Karpas-422 (cell line): ENCODE data around the gene AXIN1. TPM values are rescaled to one million over a fixed set of nuclear protein-coding genes. Genes with fewer than 3 reads are reported as not detected.
A peak's percentile ranks its signal among the peaks of the same experiment; 100 is the strongest.

Experiments used
- DNase-seq: peaks from one replicate; pipeline ENCODE4 v3.0.0-alpha.2; 2015
- H2AFZ ChIP-seq: fragments of 200-600 bp; sonication (generic); 2 replicates; pipeline ENCODE4 v1.6.1; 2014; ENCODE audit warnings: antibody characterized with exemption, low read length, mixed read lengths
- H3K27ac ChIP-seq: fragments of 200-600 bp; sonication (generic); 2 replicates; pipeline ENCODE4 v1.5.1; 2014; ENCODE audit warnings: mild to moderate bottlenecking, low read length, moderate library complexity
- H3K27me3 ChIP-seq: fragments of 200-600 bp; sonication (generic); 2 replicates; pipeline ENCODE4 v1.6.1; 2014; ENCODE audit warnings: low read length, mixed read lengths
- H3K36me3 ChIP-seq: fragments of 200-600 bp; sonication (generic); 2 replicates; pipeline ENCODE4 v1.6.1; 2014; ENCODE audit warnings: low read length, mixed read lengths; ENCODE audit not compliant: insufficient read depth
- H3K4me1 ChIP-seq: fragments of 200-600 bp; sonication (generic); 2 replicates; pipeline ENCODE4 v1.6.1; 2014; ENCODE audit warnings: mild to moderate bottlenecking, low read length, mixed read lengths
- H3K4me2 ChIP-seq: fragments of 200-600 bp; sonication (generic); 2 replicates; pipeline ENCODE4 v1.6.1; 2014; ENCODE audit warnings: low read length, low read depth, mild to moderate bottlenecking; ENCODE audit not compliant: poor library complexity, severe bottlenecking
- H3K4me3 ChIP-seq: fragments of 200-600 bp; sonication (generic); 2 replicates; pipeline ENCODE4 v1.5.1; 2014; ENCODE audit warnings: mild to moderate bottlenecking, antibody characterized with exemption, low read length, mixed read lengths
- H3K79me2 ChIP-seq: fragments of 200-600 bp; sonication (generic); 2 replicates; pipeline ENCODE4 v1.6.1; 2014; ENCODE audit warnings: mild to moderate bottlenecking, low read length, mixed read lengths
- H3K9ac ChIP-seq: fragments of 200-600 bp; sonication (generic); 2 replicates; pipeline ENCODE4 v1.6.0; 2014; ENCODE audit warnings: low read length
- H3K9me2 ChIP-seq: fragments of 200-600 bp; sonication (generic), shearing (Covaris generic); replicated peaks from 2 replicates; pipeline ENCODE4 v1.6.0; 2014; ENCODE audit warnings: mild to moderate bottlenecking, low read length, moderate library complexity; ENCODE audit not compliant: insufficient read depth
- H3K9me3 ChIP-seq: fragments of 300-700, 200-600 bp; sonication (generic); 2 replicates; pipeline ENCODE4 v1.6.1; 2014; ENCODE audit warnings: low read length, mixed read lengths
- H4K20me1 ChIP-seq: fragments of 200-600 bp; sonication (generic); 2 replicates; pipeline ENCODE4 v1.6.1; 2014; ENCODE audit warnings: mild to moderate bottlenecking, antibody characterized with exemption, low read length, low read depth; ENCODE audit not compliant: insufficient read depth
- total RNA-seq: library from RNA; depleted of rRNA; stranded (reverse); fragments of >200 nt; shearing (Covaris generic); gene quantifications from 2 replicates; pipeline ENCODE4 v1.2.3, GENCODE V29; 2014; ENCODE audit warnings: low replicate concordance

Gene AXIN1
- total RNA-seq, 1 experiment from 2014 or later: 14.6 TPM

- Histone ChIP-seq H3K27me3 (no peaks in the 10 kb centered on the region), H3K79me2 (no peaks in the 10 kb centered on the region), H3K9me2 (no peaks in the 10 kb centered on the region), H3K4me3 (no peak overlapping the region), H3K27ac (no peak overlapping the region), H4K20me1 (no peaks in the 10 kb centered on the region), H3K4me1 (no peaks in the 10 kb centered on the region), H3K9ac (no peak overlapping the region), H3K36me3 (no peaks in the 10 kb centered on the region), H3K4me2 (no peak overlapping the region), H2AFZ (no peak overlapping the region), H3K9me3 (no peaks in the 10 kb centered on the region)
- DNase-seq: no peak
Measured at GRCh38 chr16:291539-291938, 61.0 kb downstream of the AXIN1 start.

- Histone ChIP-seq H3K79me2 (no peaks in the 10 kb centered on the region), H3K27ac (no peak overlapping the region), H3K4me3 (no peak overlapping the region), H3K9me3 (no peaks in the 10 kb centered on the region), H2AFZ (no peak overlapping the region), H4K20me1 (no peaks in the 10 kb centered on the region), H3K9me2 (no peaks in the 10 kb centered on the region), H3K36me3 (no peaks in the 10 kb centered on the region), H3K27me3 (no peaks in the 10 kb centered on the region), H3K4me1 (no peaks in the 10 kb centered on the region), H3K9ac (no peak overlapping the region), H3K4me2 (no peak overlapping the region)
- no peak for DNase-seq
Measured at GRCh38 chr16:290681-291405, 61.7 kb downstream of the AXIN1 start.

GRCh38 chr16:290015-290680 is 62.4 kb downstream of the AXIN1 start:
- Histone ChIP-seq H3K27ac (no peak overlapping the region), H3K27me3 (no peaks in the 10 kb centered on the region), H3K4me2 (no peak overlapping the region), H3K9me3 (no peaks in the 10 kb centered on the region), H3K79me2 (no peaks in the 10 kb centered on the region), H3K4me3 (no peak overlapping the region), H2AFZ (no peak overlapping the region), H3K4me1 (no peaks in the 10 kb centered on the region), H4K20me1 (no peaks in the 10 kb centered on the region), H3K9me2 (no peaks in the 10 kb centered on the region), H3K9ac (no peak overlapping the region), H3K36me3 (no peaks in the 10 kb centered on the region)
- DNase-seq: no peak

- H3K4me2 ChIP-seq: no peak overlapping the region
- no peaks in the 10 kb centered on the region for H3K79me2 ChIP-seq
- no peaks in the 10 kb centered on the region for H3K27me3 ChIP-seq
- no peak overlapping the region for H2AFZ ChIP-seq
- no peaks in the 10 kb centered on the region for H3K9me2 ChIP-seq
- DNase-seq: no peak
- H4K20me1 ChIP-seq: no peaks in the 10 kb centered on the region
- H3K4me1 ChIP-seq: no peaks in the 10 kb centered on the region
- no peak overlapping the region for H3K9ac ChIP-seq
- H3K9me3 ChIP-seq: no peaks in the 10 kb centered on the region
- H3K4me3 ChIP-seq: no peak overlapping the region
- no peak overlapping the region for H3K27ac ChIP-seq
- H3K36me3 ChIP-seq: no peaks in the 10 kb centered on the region
Measured at GRCh38 chr16:289395-289997, 63.0 kb downstream of the AXIN1 start.

- Histone ChIP-seq H3K27ac (no peak overlapping the region), H4K20me1 (no peaks in the 10 kb centered on the region), H2AFZ (no peak overlapping the region), H3K79me2 (no peaks in the 10 kb centered on the region), H3K4me3 (no peak overlapping the region), H3K4me1 (no peaks in the 10 kb centered on the region), H3K9me3 (no peaks in the 10 kb centered on the region), H3K4me2 (no peak overlapping the region), H3K27me3 (no peaks in the 10 kb centered on the region), H3K9me2 (no peaks in the 10 kb centered on the region), H3K9ac (no peak overlapping the region), H3K36me3 (no peaks in the 10 kb centered on the region)
- no peak for DNase-seq
Measured at GRCh38 chr16:287981-288920, 64.3 kb downstream of the AXIN1 start.

GRCh38 chr16:287298-287811 is 65.2 kb downstream of the AXIN1 start:
- no peaks in the 10 kb centered on the region for H3K27me3 ChIP-seq
- no peaks in the 10 kb centered on the region for H3K9me3 ChIP-seq
- no peaks in the 10 kb centered on the region for H3K9me2 ChIP-seq
- no peak overlapping the region for H3K4me3 ChIP-seq
- H3K79me2 ChIP-seq: no peaks in the 10 kb centered on the region
- no peak overlapping the region for H2AFZ ChIP-seq
- peak; percentile 66 for DNase-seq
- no peak overlapping the region for H3K4me2 ChIP-seq
- no peaks in the 10 kb centered on the region for H3K36me3 ChIP-seq
- no peaks in the 10 kb centered on the region for H4K20me1 ChIP-seq
- no peak overlapping the region for H3K27ac ChIP-seq
- no peak overlapping the region for H3K9ac ChIP-seq
- no peaks in the 10 kb centered on the region for H3K4me1 ChIP-seq

- H3K9me3 ChIP-seq: no peaks in the 10 kb centered on the region
- no peaks in the 10 kb centered on the region for H3K79me2 ChIP-seq
- H3K27ac ChIP-seq: no peak overlapping the region
- H3K4me2 ChIP-seq: no peak overlapping the region
- H3K9ac ChIP-seq: no peak overlapping the region
- H2AFZ ChIP-seq: no peak overlapping the region
- DNase-seq: no peak
- no peak overlapping the region for H3K4me3 ChIP-seq
- no peaks in the 10 kb centered on the region for H3K36me3 ChIP-seq
- H3K4me1 ChIP-seq: no peaks in the 10 kb centered on the region
- H3K9me2 ChIP-seq: no peaks in the 10 kb centered on the region
- no peaks in the 10 kb centered on the region for H3K27me3 ChIP-seq
- H4K20me1 ChIP-seq: no peaks in the 10 kb centered on the region
Measured at GRCh38 chr16:286491-287297, 65.8 kb downstream of the AXIN1 start.
